H9 (cell line): Measurements from ENCODE around the gene SSUH2. TPM values are rescaled to one million over a fixed set of nuclear protein-coding genes. Genes with fewer than 3 reads are reported as not detected.

ENCODE experiments used
- DNase-seq: peaks from one replicate; pipeline ENCODE4 v3.0.0-alpha.2; 2017
- H2AFZ ChIP-seq: one replicate; pipeline ENCODE4 v1.6.1; 2013; ENCODE audit warnings: mild to moderate bottlenecking, low read length, control low read depth, moderate library complexity
- H2AK5ac ChIP-seq: 2 replicates; pipeline ENCODE4 v1.6.1; 2013; ENCODE audit warnings: low read length, control low read depth, mixed read lengths; ENCODE audit not compliant: insufficient read length
- H2BK120ac ChIP-seq: one replicate; pipeline ENCODE4 v1.6.1; 2013; ENCODE audit warnings: low read depth, mild to moderate bottlenecking, low read length, control low read depth, inconsistent platforms; ENCODE audit not compliant: poor library complexity, severe bottlenecking
- H2BK12ac ChIP-seq: 2 replicates; pipeline ENCODE4 v1.6.1; 2013; ENCODE audit warnings: low read length, control low read depth, mixed read lengths, low read depth; ENCODE audit not compliant: insufficient read length
- H2BK15ac ChIP-seq: 2 replicates; pipeline ENCODE4 v1.6.1; 2013; ENCODE audit warnings: low read depth, low read length, control low read depth
- H2BK20ac ChIP-seq: one replicate; pipeline ENCODE4 v1.6.1; 2013; ENCODE audit warnings: low read depth, mild to moderate bottlenecking, low read length, control low read depth, inconsistent platforms; ENCODE audit not compliant: poor library complexity, severe bottlenecking
- H2BK5ac ChIP-seq: 2 replicates; pipeline ENCODE4 v1.6.1; 2013; ENCODE audit warnings: low read length, control low read depth, mixed read lengths; ENCODE audit not compliant: insufficient read length
- H3K14ac ChIP-seq: 2 replicates; pipeline ENCODE4 v1.6.1; 2013; ENCODE audit warnings: low read length, control low read depth; ENCODE audit not compliant: insufficient read depth
- H3K18ac ChIP-seq: 2 replicates; pipeline ENCODE4 v1.6.1; 2013; ENCODE audit warnings: low read depth, mild to moderate bottlenecking, mixed read lengths, low read length, control low read depth; ENCODE audit not compliant: insufficient read length
- H3K23ac ChIP-seq: 2 replicates; pipeline ENCODE4 v1.6.1; 2013; ENCODE audit warnings: low read length, control low read depth, mixed read lengths, low read depth; ENCODE audit not compliant: insufficient read length
- H3K23me2 ChIP-seq: 2 replicates; pipeline ENCODE4 v1.6.1; 2013; ENCODE audit warnings: low read depth, mild to moderate bottlenecking, mixed read lengths, low read length, control low read depth; ENCODE audit not compliant: insufficient read length, poor library complexity, severe bottlenecking
- H3K27ac ChIP-seq: 2 replicates; pipeline ENCODE4 v1.5.1; 2013; ENCODE audit warnings: low read length, control low read depth, mixed read lengths, low read depth; ENCODE audit not compliant: insufficient read length
- H3K27me3 ChIP-seq: 2 replicates; pipeline ENCODE4 v1.6.1; 2013; ENCODE audit warnings: low read length, control low read depth, inconsistent platforms; ENCODE audit not compliant: insufficient read depth
- H3K4ac ChIP-seq: 2 replicates; pipeline ENCODE4 v1.6.1; 2013; ENCODE audit warnings: low read depth, mild to moderate bottlenecking, control low read depth, inconsistent platforms, low read length, moderate library complexity
- H3K4me1 ChIP-seq: 2 replicates; pipeline ENCODE4 v1.6.1; 2013; ENCODE audit warnings: low read length, control low read depth, inconsistent platforms; ENCODE audit not compliant: insufficient read depth
- H3K4me2 ChIP-seq: 2 replicates; pipeline ENCODE4 v1.6.1; 2013; ENCODE audit warnings: low read length, control low read depth, mixed read lengths; ENCODE audit not compliant: insufficient read length, insufficient read depth
- H3K56ac ChIP-seq: 2 replicates; pipeline ENCODE4 v1.6.1; 2013; ENCODE audit warnings: low read depth, mild to moderate bottlenecking, mixed read lengths, low read length, control low read depth; ENCODE audit not compliant: insufficient read length
- H3K79me1 ChIP-seq: 2 replicates; pipeline ENCODE4 v1.6.1; 2013; ENCODE audit warnings: low read depth, mild to moderate bottlenecking, moderate library complexity, low read length, control low read depth, inconsistent platforms; ENCODE audit not compliant: insufficient read depth, poor library complexity, severe bottlenecking
- H3K79me2 ChIP-seq: 2 replicates; pipeline ENCODE4 v1.6.1; 2013; ENCODE audit warnings: low read length, control low read depth, inconsistent platforms; ENCODE audit not compliant: insufficient read depth
- H3K9ac ChIP-seq: 2 replicates; pipeline ENCODE4 v1.6.1; 2013; ENCODE audit warnings: low read length, control low read depth, mixed read lengths; ENCODE audit not compliant: insufficient read length; ENCODE audit errors: extremely low read depth
- H3K9me3 ChIP-seq: one replicate; pipeline ENCODE4 v1.6.1; 2013; ENCODE audit warnings: low read depth, low read length, inconsistent platforms; ENCODE audit not compliant: control insufficient read depth
- H3T11ph ChIP-seq: one replicate; pipeline ENCODE4 v1.6.1; 2013; ENCODE audit warnings: mild to moderate bottlenecking, low read length, control low read depth, inconsistent platforms
- H4K20me1 ChIP-seq: one replicate; pipeline ENCODE4 v1.6.1; 2013; ENCODE audit not compliant: control insufficient read depth, insufficient read length, insufficient read depth
- H4K5ac ChIP-seq: 2 replicates; pipeline ENCODE4 v1.6.1; 2013; ENCODE audit warnings: low read depth, mild to moderate bottlenecking, mixed read lengths, low read length, control low read depth; ENCODE audit not compliant: insufficient read length
- H4K8ac ChIP-seq: replicated peaks from 2 replicates; pipeline ENCODE4 v1.6.1; 2013; ENCODE audit warnings: low read length, control low read depth, mixed read lengths, low read depth; ENCODE audit not compliant: insufficient read length
- H4K91ac ChIP-seq: 2 replicates; pipeline ENCODE4 v1.6.1; 2013; ENCODE audit warnings: low read depth, mild to moderate bottlenecking, moderate library complexity, mixed read lengths, low read length, control low read depth; ENCODE audit not compliant: insufficient read length
- H3K27ac Mint-ChIP-seq, 3 experiments: 2 replicates in 2 of 3; 3 replicates in 1 of 3; pipeline ENCODE4 v1.8.0; 2020 to 2021; ENCODE audit warnings: mixed read lengths in 3 of 3, mild to moderate bottlenecking in 1 of 3, moderate library complexity in 1 of 3
- H3K27me3 Mint-ChIP-seq: 2 replicates; pipeline ENCODE4 v1.8.0; 2021; ENCODE audit warnings: low read depth, mild to moderate bottlenecking, moderate library complexity, mixed read lengths
- H3K36me3 Mint-ChIP-seq, 3 experiments: 2 replicates in 2 of 3; 3 replicates in 1 of 3; pipeline ENCODE4 v1.8.0; 2020 to 2021; ENCODE audit warnings: low read depth in 3 of 3, mixed read lengths in 3 of 3; ENCODE audit not compliant: insufficient read depth in 1 of 3
- H3K4me1 Mint-ChIP-seq, 2 experiments: 2 replicates each; pipeline ENCODE4 v1.8.0; 2020; ENCODE audit warnings: mixed read lengths in 2 of 2
- H3K4me3 Mint-ChIP-seq, 2 experiments: 2 replicates in 1 of 2; 3 replicates in 1 of 2; pipeline ENCODE4 v1.8.0; 2020 to 2021; ENCODE audit warnings: mild to moderate bottlenecking in 2 of 2, mixed read lengths in 2 of 2, moderate library complexity in 1 of 2
- H3K9me3 Mint-ChIP-seq, 2 experiments: 2 replicates in 1 of 2; 3 replicates in 1 of 2; pipeline ENCODE4 v1.8.0; 2020; ENCODE audit warnings: mild to moderate bottlenecking in 2 of 2, mixed read lengths in 2 of 2, moderate library complexity in 1 of 2
- WGBS: extraction: QIAGEN DNeasy Blood & Tissue Kit; methylation state at CpG from one replicate; pipeline ENCODE4 v1.1.7; 2013; ENCODE audit warnings: missing lambda C conversion rate, low lambda C conversion rate, mixed read lengths; ENCODE audit not compliant: insufficient read length; ENCODE audit errors: extremely low coverage; 5-methylcytosine and 5-hydroxymethylcytosine counted together
- total RNA-seq: library from RNA; stranded (reverse); gene quantifications from 2 replicates; pipeline ENCODE4 v1.2.1, GENCODE V29; 2021
- TF ChIP-seq, protein P1 (sequence below): fragments of 200-600 bp; sonication (generic); conservative IDR thresholded peaks from 3 replicates; pipeline ENCODE4 v1.8.0; 2021; ENCODE audit warnings: antibody characterized with exemption, mild to moderate bottlenecking

SSUH2 gene
- total RNA-seq, 1 experiment from 2014 or later: 0.61 TPM

DNA sequence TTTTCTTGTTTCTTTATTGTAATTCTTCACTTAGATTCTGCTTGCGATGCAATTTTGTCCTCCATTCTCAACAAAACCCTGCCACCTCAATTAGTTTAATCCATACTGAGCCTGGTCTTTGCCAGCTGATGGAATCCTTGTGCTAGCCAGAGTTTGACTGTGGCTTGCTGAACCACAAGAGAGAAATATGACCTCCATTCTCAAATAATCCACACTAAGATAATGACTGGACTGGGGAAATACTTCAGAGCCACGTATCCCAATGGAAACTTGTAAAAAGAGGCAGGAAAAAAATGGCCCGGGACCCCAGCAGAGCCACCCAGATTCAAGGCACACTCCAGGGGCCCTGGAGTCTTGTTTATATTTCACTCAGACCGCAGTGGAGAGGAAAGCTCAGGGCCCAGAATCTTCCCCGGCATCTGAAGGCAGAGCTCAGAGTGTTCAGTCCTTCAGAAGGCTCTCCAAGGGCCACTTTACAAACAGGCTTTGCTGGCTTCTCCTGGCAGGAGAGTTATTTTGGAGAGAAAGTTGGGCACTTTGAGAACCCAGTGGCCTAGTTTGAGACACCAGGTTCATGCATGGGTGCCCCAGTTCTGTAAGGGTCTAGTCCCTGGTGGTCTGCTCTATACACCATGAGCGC lies 62.7 kb downstream of the SSUH2 start:
- no peak overlapping the region for H2BK120ac ChIP-seq
- no peak overlapping the region for H3K56ac ChIP-seq
- no peaks in the 10 kb centered on the region for H3K27me3 ChIP-seq
- H3K9me3 ChIP-seq: no peaks in the 10 kb centered on the region
- no peaks in the 10 kb centered on the region for H3K23me2 ChIP-seq
- no peak overlapping the region for H4K8ac ChIP-seq
- H3K4me1 ChIP-seq: no peaks in the 10 kb centered on the region
- H3K18ac ChIP-seq: no peak overlapping the region
- no peak overlapping the region for H3K14ac ChIP-seq
- no CpG with 5 or more reads among the region's 6 CpGs for WGBS
- no peak overlapping the region for H2AK5ac ChIP-seq
- no peak for DNase-seq
- H3T11ph ChIP-seq: no peak overlapping the region
- H3K23ac ChIP-seq: no peak overlapping the region
- no peak overlapping the region for H2BK5ac ChIP-seq
- no peak overlapping the region for H3K4me2 ChIP-seq
- H2BK15ac ChIP-seq: no peak overlapping the region
- no peak overlapping the region for H3K27ac ChIP-seq
- Mint-ChIP-seq H3K27ac (no peak overlapping the region), H3K4me3 (no peak overlapping the region), H3K9me3 (no peaks in the 10 kb centered on the region), H3K27me3 (no peaks in the 10 kb centered on the region), H3K4me1 (0 out of 4 replicates have a peak, but pooled peaks cover 2 to 5% of the 10 kb centered on the region in 2 experiments), H3K36me3 (no peaks in the 10 kb centered on the region)
- no peaks in the 10 kb centered on the region for H4K20me1 ChIP-seq
- H3K79me1 ChIP-seq: no peaks in the 10 kb centered on the region
- H2BK12ac ChIP-seq: no peak overlapping the region
- no peak overlapping the region for H4K5ac ChIP-seq
- no peak overlapping the region for H3K4ac ChIP-seq
- H4K91ac ChIP-seq: no peak overlapping the region
- H2BK20ac ChIP-seq: no peak overlapping the region
- no peak overlapping the region for H2AFZ ChIP-seq
- TF ChIP-seq, protein P1, sequence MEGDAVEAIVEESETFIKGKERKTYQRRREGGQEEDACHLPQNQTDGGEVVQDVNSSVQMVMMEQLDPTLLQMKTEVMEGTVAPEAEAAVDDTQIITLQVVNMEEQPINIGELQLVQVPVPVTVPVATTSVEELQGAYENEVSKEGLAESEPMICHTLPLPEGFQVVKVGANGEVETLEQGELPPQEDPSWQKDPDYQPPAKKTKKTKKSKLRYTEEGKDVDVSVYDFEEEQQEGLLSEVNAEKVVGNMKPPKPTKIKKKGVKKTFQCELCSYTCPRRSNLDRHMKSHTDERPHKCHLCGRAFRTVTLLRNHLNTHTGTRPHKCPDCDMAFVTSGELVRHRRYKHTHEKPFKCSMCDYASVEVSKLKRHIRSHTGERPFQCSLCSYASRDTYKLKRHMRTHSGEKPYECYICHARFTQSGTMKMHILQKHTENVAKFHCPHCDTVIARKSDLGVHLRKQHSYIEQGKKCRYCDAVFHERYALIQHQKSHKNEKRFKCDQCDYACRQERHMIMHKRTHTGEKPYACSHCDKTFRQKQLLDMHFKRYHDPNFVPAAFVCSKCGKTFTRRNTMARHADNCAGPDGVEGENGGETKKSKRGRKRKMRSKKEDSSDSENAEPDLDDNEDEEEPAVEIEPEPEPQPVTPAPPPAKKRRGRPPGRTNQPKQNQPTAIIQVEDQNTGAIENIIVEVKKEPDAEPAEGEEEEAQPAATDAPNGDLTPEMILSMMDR: no peak
- H3K79me2 ChIP-seq: no peaks in the 10 kb centered on the region
- H3K9ac ChIP-seq: no peak overlapping the region
